Right atrium auricular region (tissue), 2 donors: ENCODE measurements around the gene DAZAP2. TPM values are rescaled to one million over a fixed set of nuclear protein-coding genes. Genes with fewer than 3 reads are reported as not detected.

ENCODE experiments used
- DNase-seq: peaks from one replicate; pipeline ENCODE4 v3.0.0-alpha.2; 2019; ENCODE audit warnings: low spot score
- H3K27ac ChIP-seq, 2 donors: fragments of 200-600 bp; sonication (generic); 1 replicate in 1 of 2; 2 replicates in 1 of 2; pipeline ENCODE4 v1.5.1; 2016 to 2019
- H3K27me3 ChIP-seq, 2 donors: fragments of 200-600 bp; sonication (generic); one replicate each; pipeline versions ENCODE4 v1.5.1 to v1.6.0; 2017 to 2019
- H3K36me3 ChIP-seq: fragments of 200-600 bp; sonication (generic); one replicate; pipeline ENCODE4 v1.5.1; 2016
- H3K4me1 ChIP-seq, 2 donors: fragments of 200-600 bp; sonication (generic); one replicate each; pipeline versions ENCODE4 v1.5.1 to v1.6.0; 2017 to 2019
- H3K4me3 ChIP-seq, 2 donors: fragments of 200-600 bp; sonication (generic); 1 replicate in 1 of 2; 2 replicates in 1 of 2; pipeline ENCODE4 v1.5.1; 2017 to 2019; ENCODE audit warnings: mild to moderate bottlenecking in 1 of 2, moderate library complexity in 1 of 2
- H3K9me3 ChIP-seq, 2 donors: fragments of 200-600 bp; sonication (generic); one replicate each; pipeline ENCODE4 v1.5.1; 2019
- CTCF ChIP-seq, 2 donors: fragments of 200-600 bp; sonication (generic); IDR thresholded peaks; one replicate each; pipeline ENCODE4 v1.5.1; 2019; ENCODE audit warnings: antibody characterized with exemption in 2 of 2
- total RNA-seq, 2 donors: library from RNA; depleted of rRNA; stranded (reverse); fragments of >200 nt; gene quantifications; one replicate each; pipeline ENCODE4 v1.1.0, GENCODE V29; 2016

Gene DAZAP2
- total RNA-seq, 2 donors from 2014 or later: 193 to 309 TPM

GRCh38 chr12:51195841-51196240 lies 42.8 kb upstream of the DAZAP2 start:
- Histone ChIP-seq H3K4me3 (no peak overlapping the region), H3K27ac (no peak overlapping the region), H3K27me3 (no peaks in the 10 kb centered on the region), H3K4me1 (peaks cover 0 to 5% of the 10 kb centered on the region in 2 donors), H3K36me3 (peaks cover 4% of the 10 kb centered on the region), H3K9me3 (no peaks in the 10 kb centered on the region)
- TF ChIP-seq CTCF (IDR thresholded peaks at IDR 0.05): no peak
- DNase-seq: no peak

GRCh38 chr12:51196547-51196946 lies 42.1 kb upstream of the DAZAP2 start:
- H3K27me3 ChIP-seq: no peaks in the 10 kb centered on the region
- peaks cover 4% of the 10 kb centered on the region for H3K36me3 ChIP-seq
- H3K9me3 ChIP-seq: no peaks in the 10 kb centered on the region
- no peak overlapping the region for H3K27ac ChIP-seq
- peaks cover 0 to 5% of the 10 kb centered on the region in 2 donors for H3K4me1 ChIP-seq
- TF ChIP-seq CTCF (IDR thresholded peaks at IDR 0.05): no peak
- DNase-seq: no peak
- H3K4me3 ChIP-seq: no peak overlapping the region

GRCh38 chr12:51197736-51198567 lies 40.7 kb upstream of the DAZAP2 start:
- peaks cover 0 to 5% of the 10 kb centered on the region in 2 donors for H3K4me1 ChIP-seq
- H3K9me3 ChIP-seq: no peaks in the 10 kb centered on the region
- H3K4me3 ChIP-seq: no peak overlapping the region
- H3K36me3 ChIP-seq: peaks cover 2% of the 10 kb centered on the region
- no peak for DNase-seq
- no peaks in the 10 kb centered on the region for H3K27me3 ChIP-seq
- no peak overlapping the region for H3K27ac ChIP-seq
- no peak for TF ChIP-seq CTCF (IDR thresholded peaks at IDR 0.05)

- Histone ChIP-seq H3K27ac (no peak overlapping the region), H3K36me3 (no peaks in the 10 kb centered on the region), H3K9me3 (no peaks in the 10 kb centered on the region), H3K27me3 (no peaks in the 10 kb centered on the region), H3K4me3 (no peak overlapping the region), H3K4me1 (peaks cover 0 to 5% of the 10 kb centered on the region in 2 donors)
- DNase-seq: no peak
- TF ChIP-seq CTCF (IDR thresholded peaks at IDR 0.05): no peak
These were observed 39.9 kb upstream of the DAZAP2 start for GRCh38 chr12:51198568-51199365.

- Histone ChIP-seq H3K27ac (no peak overlapping the region), H3K9me3 (no peaks in the 10 kb centered on the region), H3K4me1 (peaks cover 0 to 5% of the 10 kb centered on the region in 2 donors), H3K27me3 (no peaks in the 10 kb centered on the region), H3K36me3 (no peaks in the 10 kb centered on the region), H3K4me3 (no peak overlapping the region)
- DNase-seq: no peak
- no peak for TF ChIP-seq CTCF (IDR thresholded peaks at IDR 0.05)
These were observed 39.2 kb upstream of the DAZAP2 start for GRCh38 chr12:51199366-51199945.
